ENCODE measurements around the gene FOXM1. TPM values are rescaled to one million over a fixed set of nuclear protein-coding genes. Genes with fewer than 3 reads are reported as not detected.

Gene FOXM1
- total RNA-seq, 1 donor from 2014 or later, result 15.2 TPM

DNA sequence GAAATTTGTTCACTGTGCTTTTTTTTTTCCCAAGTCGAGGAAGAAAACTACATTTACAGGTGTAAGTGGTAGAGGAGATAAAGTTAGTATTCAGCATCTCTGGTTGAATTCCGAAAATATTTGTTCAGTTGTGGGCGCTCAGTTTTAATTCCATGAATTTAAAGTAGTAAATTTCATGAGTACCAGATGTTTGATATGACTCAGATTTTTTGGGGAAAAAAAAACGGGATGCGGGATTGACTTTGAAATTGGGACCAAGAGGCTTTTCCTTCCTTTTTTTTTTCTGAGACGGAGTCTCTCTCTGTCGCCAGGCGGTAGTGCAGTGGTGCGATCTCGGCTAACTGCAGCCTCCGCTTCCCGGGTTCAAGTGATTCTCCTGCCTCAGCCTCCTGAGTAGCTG, 15.3 kb upstream of the FOXM1 start:
- Mint-ChIP-seq H3K27ac (ENCODE audit: unreplicated experiment) (peak overlapping the region; percentile 99), H3K4me3 (ENCODE audit: unreplicated experiment) (peak overlapping the region; percentile 96), H3K27me3 (ENCODE audit: low read depth) (no peaks in the 10 kb centered on the region), H3K36me3 (ENCODE audit: low read depth) (peaks cover 4% of the 10 kb centered on the region), H3K4me1 (ENCODE audit: low read depth) (peaks cover 50% of the 10 kb centered on the region), H3K9me3 (ENCODE audit: low read depth) (no peaks in the 10 kb centered on the region)
- TF ChIP-seq, protein P1, sequence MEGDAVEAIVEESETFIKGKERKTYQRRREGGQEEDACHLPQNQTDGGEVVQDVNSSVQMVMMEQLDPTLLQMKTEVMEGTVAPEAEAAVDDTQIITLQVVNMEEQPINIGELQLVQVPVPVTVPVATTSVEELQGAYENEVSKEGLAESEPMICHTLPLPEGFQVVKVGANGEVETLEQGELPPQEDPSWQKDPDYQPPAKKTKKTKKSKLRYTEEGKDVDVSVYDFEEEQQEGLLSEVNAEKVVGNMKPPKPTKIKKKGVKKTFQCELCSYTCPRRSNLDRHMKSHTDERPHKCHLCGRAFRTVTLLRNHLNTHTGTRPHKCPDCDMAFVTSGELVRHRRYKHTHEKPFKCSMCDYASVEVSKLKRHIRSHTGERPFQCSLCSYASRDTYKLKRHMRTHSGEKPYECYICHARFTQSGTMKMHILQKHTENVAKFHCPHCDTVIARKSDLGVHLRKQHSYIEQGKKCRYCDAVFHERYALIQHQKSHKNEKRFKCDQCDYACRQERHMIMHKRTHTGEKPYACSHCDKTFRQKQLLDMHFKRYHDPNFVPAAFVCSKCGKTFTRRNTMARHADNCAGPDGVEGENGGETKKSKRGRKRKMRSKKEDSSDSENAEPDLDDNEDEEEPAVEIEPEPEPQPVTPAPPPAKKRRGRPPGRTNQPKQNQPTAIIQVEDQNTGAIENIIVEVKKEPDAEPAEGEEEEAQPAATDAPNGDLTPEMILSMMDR (IDR thresholded peaks at IDR 0.05), result no peak
- DNase-seq (ENCODE audit: low spot score), result no peak

DNA sequence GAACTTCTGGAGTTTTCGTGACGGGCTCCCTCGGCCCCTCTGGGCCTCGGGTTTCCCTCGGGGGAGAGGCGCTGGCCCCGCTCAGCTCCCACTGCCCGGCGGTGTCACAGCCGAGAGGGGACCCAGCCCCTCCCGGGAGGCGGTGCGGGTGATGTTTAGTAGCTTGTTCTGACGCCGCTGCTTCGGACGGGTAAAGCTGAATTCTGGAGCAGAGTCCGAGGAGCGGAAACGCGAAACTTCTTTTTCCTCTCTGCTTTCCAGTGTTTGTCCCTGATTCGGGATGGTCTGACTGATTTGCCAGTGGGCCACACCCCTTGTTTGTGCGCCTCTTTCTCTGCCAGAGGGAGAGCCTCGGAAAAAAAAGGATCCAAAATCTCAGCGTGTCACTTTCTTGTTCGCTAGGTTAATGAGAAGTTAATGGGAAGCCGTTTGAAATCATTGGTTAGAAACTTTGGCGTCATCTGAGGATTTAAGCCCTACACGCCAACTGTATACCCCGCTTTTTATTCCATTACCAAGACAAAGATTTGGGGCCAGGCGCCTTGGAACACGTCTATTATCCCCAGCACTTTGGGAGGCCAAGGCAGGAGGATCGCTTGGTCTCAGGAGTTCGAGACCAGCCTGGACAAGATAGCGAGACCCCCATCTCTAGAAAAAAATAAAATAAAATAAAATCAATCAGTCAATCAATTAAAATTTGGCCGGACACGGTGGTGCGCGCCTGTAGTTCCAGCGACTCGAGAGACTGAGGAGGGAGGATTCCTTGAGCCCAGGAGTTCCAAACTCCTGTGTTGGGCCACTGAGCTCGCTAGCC, 14.5 kb upstream of the FOXM1 start:
- Mint-ChIP-seq H3K9me3 (ENCODE audit: low read depth) (no peaks in the 10 kb centered on the region), H3K27ac (ENCODE audit: unreplicated experiment) (peak overlapping the region; percentile 99), H3K4me3 (ENCODE audit: unreplicated experiment) (peak overlapping the region; percentile 96), H3K4me1 (ENCODE audit: low read depth) (peaks cover 49% of the 10 kb centered on the region), H3K36me3 (ENCODE audit: low read depth) (peaks cover 4% of the 10 kb centered on the region), H3K27me3 (ENCODE audit: low read depth) (no peaks in the 10 kb centered on the region)
- DNase-seq (ENCODE audit: low spot score), result no peak
- TF ChIP-seq, protein P1 (IDR thresholded peaks at IDR 0.05), result peak; percentile 11

DNA sequence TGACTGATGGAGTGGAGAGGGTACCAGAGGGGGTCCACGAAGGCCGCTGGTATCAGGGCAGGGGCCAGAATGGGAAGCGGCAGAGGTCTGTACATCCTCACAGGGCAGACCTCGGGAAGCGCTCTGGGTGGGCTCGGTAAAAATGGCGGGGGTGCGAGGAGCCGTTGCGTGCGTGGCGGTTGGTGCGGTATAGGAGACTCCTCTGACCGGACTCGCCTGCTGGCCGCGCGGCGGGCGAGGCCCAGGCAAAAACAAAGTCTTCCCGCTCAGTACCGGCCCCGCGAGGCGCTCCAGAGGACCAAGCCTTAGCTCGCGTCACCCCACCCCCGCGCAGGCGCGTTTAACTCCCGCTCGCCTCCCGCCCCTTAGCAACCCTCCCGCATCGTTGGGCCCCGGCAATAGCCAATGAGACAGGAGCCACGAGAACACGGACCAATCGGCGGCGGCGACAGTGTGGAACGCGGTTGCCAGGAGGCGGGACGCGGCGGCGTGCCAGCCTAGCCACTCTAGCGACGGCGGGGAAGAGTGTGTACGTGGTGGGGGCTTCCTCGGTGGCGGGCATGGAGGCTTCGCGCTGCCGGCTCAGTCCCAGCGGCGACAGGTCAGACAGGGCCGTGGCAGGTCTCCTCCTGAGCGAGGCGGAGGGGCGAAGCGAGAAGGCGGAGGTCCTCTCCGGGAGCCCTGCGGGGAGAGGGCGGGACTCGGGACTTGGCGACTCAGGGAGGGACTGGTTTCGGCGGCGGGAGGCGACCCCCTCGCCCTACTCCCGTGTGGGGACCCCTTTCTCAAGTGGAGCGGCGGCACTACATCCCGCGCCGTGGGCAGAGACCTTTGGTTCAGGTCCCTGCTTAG, 13.6 kb upstream of the FOXM1 start, which contains the start of gene TULP3:
TSS of gene TULP3 (plus strand) at position 504 of the 852 bp plus-strand sequence. CDS start at position 561, 57 bp downstream.
- Mint-ChIP-seq H3K9me3 (ENCODE audit: low read depth) (no peaks in the 10 kb centered on the region), H3K27me3 (ENCODE audit: low read depth) (no peaks in the 10 kb centered on the region), H3K27ac (ENCODE audit: unreplicated experiment) (peak within 1 kb of the TSS; percentile 99), H3K4me1 (ENCODE audit: low read depth) (peaks cover 42% of the 10 kb centered on the region), H3K36me3 (ENCODE audit: low read depth) (peaks cover 5% of the 10 kb centered on the region), H3K4me3 (ENCODE audit: unreplicated experiment) (peak within 1 kb of the TSS; percentile 96)
- peak; percentile 100 for DNase-seq (ENCODE audit: low spot score)
- TF ChIP-seq, protein P1 (IDR thresholded peaks at IDR 0.05), result no peak

DNA sequence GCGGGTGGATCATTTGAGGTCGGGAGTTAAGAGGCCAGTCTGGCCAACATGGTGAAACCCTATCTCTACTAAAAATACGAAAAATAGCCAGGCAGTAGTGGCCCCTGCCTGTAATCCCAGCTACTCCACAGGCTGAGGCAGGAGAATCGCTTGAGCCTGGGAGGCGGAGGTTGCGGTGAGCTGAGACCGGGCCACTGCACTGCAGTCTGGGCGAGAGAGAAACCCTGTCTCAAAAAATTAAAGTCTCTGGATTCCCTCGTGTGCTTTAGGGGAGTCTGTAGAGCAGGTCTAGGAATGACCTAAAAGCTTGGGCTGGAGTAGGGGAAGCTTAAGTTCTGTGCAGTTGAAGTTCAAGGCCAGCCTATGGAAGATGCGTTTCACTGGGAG, 13.0 kb upstream of the FOXM1 start:
- no peak for DNase-seq (ENCODE audit: low spot score)
- peaks cover 5% of the 10 kb centered on the region for H3K36me3 Mint-ChIP-seq (ENCODE audit: low read depth)
- TF ChIP-seq, protein P1 (IDR thresholded peaks at IDR 0.05), result no peak
- H3K4me3 Mint-ChIP-seq (ENCODE audit: unreplicated experiment), result peak overlapping the region; percentile 96
- no peaks in the 10 kb centered on the region for H3K27me3 Mint-ChIP-seq (ENCODE audit: low read depth)
- peaks cover 36% of the 10 kb centered on the region for H3K4me1 Mint-ChIP-seq (ENCODE audit: low read depth)
- no peaks in the 10 kb centered on the region for H3K9me3 Mint-ChIP-seq (ENCODE audit: low read depth)
- peak overlapping the region; percentile 99 for H3K27ac Mint-ChIP-seq (ENCODE audit: unreplicated experiment)

DNA sequence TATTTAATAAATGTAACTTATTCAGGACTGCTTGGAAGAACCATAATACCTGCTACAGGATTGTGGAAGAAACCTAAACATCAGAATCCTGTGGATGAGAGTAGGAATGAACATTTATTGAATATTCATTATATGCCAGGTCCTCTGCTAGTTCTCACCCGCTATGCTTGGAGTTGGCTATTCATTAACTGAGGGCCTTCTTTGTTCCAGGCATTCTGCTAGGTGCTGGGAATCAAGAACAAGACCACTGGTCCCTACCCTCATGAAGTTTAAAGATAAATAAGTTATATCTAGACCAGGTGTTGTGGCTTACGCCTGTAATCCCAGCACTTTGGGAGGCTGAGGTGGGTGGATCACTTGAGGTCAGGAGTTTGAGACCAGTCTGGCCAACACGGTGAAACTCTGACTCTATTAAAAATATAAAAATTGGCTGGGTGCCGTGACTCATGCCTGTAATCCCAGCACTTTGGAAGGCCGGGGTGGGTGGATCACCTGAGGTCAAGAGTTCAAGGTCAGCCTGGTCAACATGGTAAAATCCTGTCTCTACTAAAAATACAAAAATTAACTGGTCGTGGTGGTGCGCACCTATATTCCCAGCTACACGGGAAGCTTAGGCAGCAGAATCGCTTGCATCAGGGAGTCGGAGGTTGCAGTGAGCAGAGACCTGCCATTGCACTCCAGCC, 9.9 kb upstream of the FOXM1 start:
- Mint-ChIP-seq H3K36me3 (ENCODE audit: low read depth) (peaks cover 5% of the 10 kb centered on the region), H3K9me3 (ENCODE audit: low read depth) (no peaks in the 10 kb centered on the region), H3K27ac (ENCODE audit: unreplicated experiment) (no peak overlapping the region), H3K4me3 (ENCODE audit: unreplicated experiment) (no peak overlapping the region), H3K27me3 (ENCODE audit: low read depth) (no peaks in the 10 kb centered on the region), H3K4me1 (ENCODE audit: low read depth) (peaks cover 14% of the 10 kb centered on the region)
- TF ChIP-seq, protein P1 (IDR thresholded peaks at IDR 0.05), result no peak
- DNase-seq (ENCODE audit: low spot score), result no peak

Data from chondrocyte (in vitro differentiated cells).